ENCODE results near the gene INAFM1. TPM values are rescaled to one million over a fixed set of nuclear protein-coding genes. Genes with fewer than 3 reads are reported as not detected.

Gene INAFM1
- total RNA-seq (10 to 100 TPM; 17.6 to 19.7 TPM), polyA plus RNA-seq (1 to 10 TPM; 2.4 to 5.3 (median 3.4) TPM), total RNA-seq (3.4 to 5.7 (median 4.9) reads per million in 6 experiments)

GRCh38 chr19:47274071-47274890 is at the start of gene INAFM1:
Gene INAFM1 (plus strand): TSS chr19:47274885. CDS start chr19:47274920, 35 bp downstream.
- H3K4me1 Mint-ChIP-seq, result peaks cover 21 to 39% (median 27%) of the 10 kb centered on the region in 4 donors
- H3K9me3 Mint-ChIP-seq, result no peaks in the 10 kb centered on the region
- ATAC-seq (peak; percentile 68 to 75), DNase-seq (peak; percentile 96 to 100 (median 99))
- peak within 1 kb of the TSS; percentile 88 to 99 (median 98) for H3K27ac Mint-ChIP-seq
- POLR2A ChIA-PET, result interaction anchor here (0.6 to 2.7 kb wide), 25 partner anchors 10 to 1157 kb away, joined by 3 to 74 read pairs (median 3); partner anchors contain the start of genes CCDC9, DHX34 and ZC3H4
- H3K36me3 Mint-ChIP-seq, result peaks cover 0 to 25% (median 3%) of the 10 kb centered on the region in 3 donors
- H3K4me3 Mint-ChIP-seq, result peak within 1 kb of the TSS; percentile 86 to 99 (median 97)
- no peaks in the 10 kb centered on the region for H3K27me3 Mint-ChIP-seq

GRCh38 chr19:47225746-47226425 is 48.8 kb upstream of the INAFM1 start:
- Mint-ChIP-seq H3K9me3 (no peaks in the 10 kb centered on the region), H3K4me3 (peak overlapping the region in 9 of 10 donors; percentile 61 to 89 (median 75)), H3K4me1 (peaks cover 6 to 21% (median 12%) of the 10 kb centered on the region in 4 donors), H3K27ac (peak overlapping the region; percentile 6 to 94 (median 88)), H3K27me3 (no peaks in the 10 kb centered on the region), H3K36me3 (peaks cover 0 to 12% (median 0%) of the 10 kb centered on the region in 3 donors)
- ATAC-seq (peak; percentile 55 to 62), DNase-seq (peak; percentile 81 to 91 (median 86))
- POLR2A ChIA-PET, result interaction anchor here (0.6 to 7.4 kb wide), 23 partner anchors 9 to 945 kb away, joined by 3 to 116 read pairs (median 7); partner anchors contain the start of genes CCDC9, INAFM1, SAE1 and ZC3H4

DNA sequence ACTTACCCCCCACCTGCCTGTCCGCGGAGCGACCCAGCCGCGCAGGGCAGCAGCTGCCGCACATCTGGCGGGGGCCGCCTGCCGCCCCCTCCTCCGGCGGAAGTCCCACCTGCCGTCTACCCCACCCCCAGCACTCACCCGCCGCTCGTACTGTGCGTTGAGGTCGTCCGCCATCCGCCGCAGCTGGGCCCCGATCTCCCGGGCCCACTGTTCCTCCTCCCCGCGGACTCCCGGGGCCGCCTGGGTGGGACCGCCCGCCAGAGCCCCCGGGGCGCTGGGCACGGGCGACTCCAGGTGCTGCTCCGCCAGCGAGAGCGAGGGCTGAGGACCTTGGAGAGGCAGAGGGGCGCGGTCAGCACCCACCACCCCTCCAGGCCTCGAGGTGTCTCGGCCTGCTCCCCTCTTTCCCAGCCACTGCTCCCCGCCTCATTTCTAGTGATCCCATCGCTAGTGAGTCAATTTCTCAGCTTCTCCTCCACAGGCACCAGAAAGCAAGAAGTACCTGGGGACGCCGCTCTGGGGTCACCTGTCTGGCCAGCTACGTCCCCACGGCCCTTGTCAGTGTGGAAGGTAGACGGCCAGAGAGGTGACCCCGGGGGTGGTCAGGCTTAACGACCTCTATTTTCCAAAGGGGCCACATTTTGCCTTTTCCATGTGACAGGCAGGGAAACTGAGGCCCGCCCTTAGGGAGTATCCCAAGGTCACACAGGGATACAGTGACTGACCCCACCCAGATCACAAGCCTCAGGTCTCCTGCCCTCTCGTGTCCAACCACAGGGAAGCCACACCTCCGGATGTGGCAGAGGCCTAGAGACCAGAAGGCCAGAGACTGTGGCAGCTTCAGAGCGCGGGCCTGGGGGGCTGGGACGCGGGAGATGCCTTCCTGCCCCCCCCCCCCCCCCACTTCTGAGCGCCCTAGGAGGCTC is 48.0 kb upstream of the INAFM1 start:
- POLR2A ChIA-PET, result interaction anchor here (0.6 to 7.4 kb wide), 22 partner anchors 12 to 944 kb away, joined by 3 to 116 read pairs (median 9); partner anchors contain the start of genes CCDC9, INAFM1, SAE1 and ZC3H4
- H3K27ac Mint-ChIP-seq, result peak overlapping the region; percentile 76 to 94 (median 90)
- H3K36me3 Mint-ChIP-seq, result peaks cover 0 to 10% (median 0%) of the 10 kb centered on the region in 3 donors
- H3K27me3 Mint-ChIP-seq, result no peaks in the 10 kb centered on the region
- H3K4me3 Mint-ChIP-seq, result peak overlapping the region in 9 of 10 donors; percentile 71 to 89 (median 85)
- no peaks in the 10 kb centered on the region for H3K9me3 Mint-ChIP-seq
- peak; percentile 2 to 12 for ATAC-seq
- peak in 5 of 10 donors; percentile 18 to 77 (median 45) for DNase-seq
- H3K4me1 Mint-ChIP-seq, result peaks cover 10 to 26% (median 16%) of the 10 kb centered on the region in 4 donors

GRCh38 chr19:47227352-47228167 is 47.1 kb upstream of the INAFM1 start:
- POLR2A ChIA-PET, result interaction anchor here (0.6 to 7.4 kb wide), 14 partner anchors 12 to 115 kb away, joined by 3 to 116 read pairs (median 15); partner anchors contain the start of genes CCDC9, INAFM1, SAE1 and ZC3H4
- peak overlapping the region; percentile 43 to 93 (median 84) for H3K27ac Mint-ChIP-seq
- H3K9me3 Mint-ChIP-seq, result no peaks in the 10 kb centered on the region

GRCh38 chr19:47228168-47228936 is 46.3 kb upstream of the INAFM1 start:
- Mint-ChIP-seq H3K36me3 (peaks cover 0 to 2% (median 0%) of the 10 kb centered on the region in 3 donors), H3K9me3 (no peaks in the 10 kb centered on the region), H3K27ac (no peak overlapping the region), H3K4me1 (peaks cover 19 to 39% (median 29%) of the 10 kb centered on the region in 4 donors), H3K4me3 (peak overlapping the region in 3 of 10 donors; percentile 71 to 86 (median 85)), H3K27me3 (no peaks in the 10 kb centered on the region)
- DNase-seq, result peak in 7 of 10 donors; percentile 41 to 71 (median 48)
- POLR2A ChIA-PET, result interaction anchor here (0.6 to 7.4 kb wide), 4 partner anchors 15 to 51 kb away, joined by 3 to 116 read pairs (median 52); no protein-coding TSS in a partner anchor
- peak; percentile 11 to 16 for ATAC-seq

More at GRCh38 chr19:47227352-47228167, 47.1 kb upstream of the INAFM1 start:
- Mint-ChIP-seq H3K27me3 (no peaks in the 10 kb centered on the region), H3K4me3 (peak overlapping the region in 9 of 10 donors; percentile 71 to 89 (median 82)), H3K4me1 (peaks cover 16 to 34% (median 25%) of the 10 kb centered on the region in 4 donors), H3K36me3 (peaks cover 0 to 3% (median 0%) of the 10 kb centered on the region in 3 donors)
- peak in 6 of 10 donors; percentile 26 to 72 (median 38) for DNase-seq
- no peak for ATAC-seq

DNA sequence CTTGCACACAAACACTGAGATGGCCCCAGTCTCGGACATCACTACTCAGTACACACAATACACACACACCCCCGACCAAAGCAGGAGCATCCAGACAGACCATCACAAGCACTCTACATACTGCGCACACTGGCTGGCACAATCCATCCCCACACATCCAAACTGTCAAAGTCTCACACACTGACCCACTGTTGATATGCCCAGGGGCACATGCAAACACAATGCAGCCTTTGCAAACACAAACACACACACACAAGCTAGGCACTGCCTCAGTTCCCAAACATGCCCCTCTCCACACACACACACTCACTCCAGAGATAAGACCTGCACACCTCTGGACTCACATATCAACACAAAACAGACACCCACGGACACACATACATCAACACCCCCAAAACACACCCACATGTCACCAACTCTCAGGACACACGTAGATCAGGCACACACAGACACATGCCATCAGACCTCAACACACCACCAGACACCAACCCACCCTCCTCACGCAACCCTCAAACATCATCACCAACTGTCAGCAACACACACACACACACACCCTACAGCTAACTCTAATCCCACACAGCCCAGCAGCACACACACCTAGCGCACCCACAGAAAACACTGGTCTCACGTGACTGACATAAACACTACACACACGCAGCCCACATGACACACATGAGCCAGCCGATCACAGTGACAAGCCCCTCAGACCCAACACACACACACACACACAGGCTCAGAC is 45.6 kb upstream of the INAFM1 start:
- Mint-ChIP-seq H3K36me3 (no peaks in the 10 kb centered on the region), H3K4me3 (no peak overlapping the region), H3K9me3 (no peaks in the 10 kb centered on the region), H3K4me1 (peaks cover 19 to 36% (median 28%) of the 10 kb centered on the region in 4 donors), H3K27me3 (no peaks in the 10 kb centered on the region), H3K27ac (no peak overlapping the region)
- ATAC-seq (peak; percentile 1 to 2), DNase-seq (peak in 6 of 10 donors; percentile 28 to 82 (median 44))
- POLR2A ChIA-PET, result interaction anchor here (0.5 to 6.1 kb wide), 6 partner anchors 9 to 45 kb away, joined by 3 to 116 read pairs (median 4); partner anchors contain the start of genes CCDC9 and INAFM1

- H3K4me3 Mint-ChIP-seq, result no peak overlapping the region
- DNase-seq, result peak in 4 of 10 donors; percentile 28 to 63 (median 48)
- H3K36me3 Mint-ChIP-seq, result no peaks in the 10 kb centered on the region
- H3K27me3 Mint-ChIP-seq, result no peaks in the 10 kb centered on the region
- no peak overlapping the region for H3K27ac Mint-ChIP-seq
- H3K9me3 Mint-ChIP-seq, result no peaks in the 10 kb centered on the region
- H3K4me1 Mint-ChIP-seq, result peaks cover 19 to 36% (median 28%) of the 10 kb centered on the region in 4 donors
- no peak for ATAC-seq
- POLR2A ChIA-PET, result interaction anchor here (0.7 to 6.1 kb wide), 5 partner anchors 11 to 45 kb away, joined by 3 to 116 read pairs (median 5); partner anchors contain the start of genes CCDC9 and INAFM1
These were observed 45.0 kb upstream of the INAFM1 start for GRCh38 chr19:47229676-47230053.

DNA sequence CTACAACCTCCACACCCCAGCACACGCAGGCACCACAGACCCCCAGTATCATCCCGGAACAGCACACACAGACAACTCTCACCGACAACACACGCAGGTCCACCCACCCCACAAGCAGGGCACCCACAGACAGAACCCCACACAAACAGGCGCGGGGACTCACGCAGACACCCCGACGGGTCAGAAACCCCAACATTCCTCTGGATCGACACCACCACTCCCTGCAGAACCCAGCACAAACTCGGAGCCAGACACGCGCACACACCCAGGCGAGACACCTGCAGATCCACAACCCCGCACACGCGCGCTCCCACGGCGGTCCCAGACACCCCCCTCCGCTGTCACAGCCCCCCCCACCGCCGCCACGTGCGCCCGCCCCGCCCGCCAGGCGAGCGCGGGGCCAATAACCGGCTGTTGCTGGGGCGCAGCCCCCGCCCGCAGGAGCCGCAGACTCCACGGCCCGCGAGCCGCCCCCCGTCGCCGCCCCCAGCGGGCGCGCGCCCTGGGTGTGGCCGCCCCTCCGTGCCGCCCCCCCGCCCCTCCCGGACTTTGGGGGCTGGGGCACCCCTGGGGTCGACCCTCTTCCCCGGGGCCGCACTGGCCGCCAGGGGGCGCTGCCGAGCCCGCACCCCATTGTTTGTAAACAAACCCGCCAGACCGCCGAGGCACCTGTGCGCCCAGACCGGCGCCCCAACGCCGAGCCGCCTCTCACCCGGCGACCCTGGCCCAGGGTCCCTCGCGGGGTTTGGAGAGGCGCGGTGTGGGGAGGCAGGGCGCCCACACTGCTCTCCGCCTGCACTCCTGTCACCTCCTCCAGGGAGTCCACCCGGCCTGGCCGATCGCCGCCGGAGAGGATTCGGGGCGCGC is 44.4 kb upstream of the INAFM1 start:
- Mint-ChIP-seq H3K27me3 (no peaks in the 10 kb centered on the region), H3K4me3 (peak overlapping the region in 7 of 10 donors; percentile 32 to 69 (median 48)), H3K36me3 (no peaks in the 10 kb centered on the region), H3K27ac (peak overlapping the region in 5 of 10 donors; percentile 35 to 78 (median 45)), H3K4me1 (peaks cover 19 to 36% (median 27%) of the 10 kb centered on the region in 4 donors), H3K9me3 (no peaks in the 10 kb centered on the region)
- DNase-seq (peak; percentile 78 to 95 (median 87)), ATAC-seq (peak; percentile 28 to 39)
- POLR2A ChIA-PET, result interaction anchor here (1.5 to 6.1 kb wide), 4 partner anchors 10 to 44 kb away, joined by 3 to 116 read pairs (median 6); partner anchors contain the start of genes CCDC9 and INAFM1

DNA sequence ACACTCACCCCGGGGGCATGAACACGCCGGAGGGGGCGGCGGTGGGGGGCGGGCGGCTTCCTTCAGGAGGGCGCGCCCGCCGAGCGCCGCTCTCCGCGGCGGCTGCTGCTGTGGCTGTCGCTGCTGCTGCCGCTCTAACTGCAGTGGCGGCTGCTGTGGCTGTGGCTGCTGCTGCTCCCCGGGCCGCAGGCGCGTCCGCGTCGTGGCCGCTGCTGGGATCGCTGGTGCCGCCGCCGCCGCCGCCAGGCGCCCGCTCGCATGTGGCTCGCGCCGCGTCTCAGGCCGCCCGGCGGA is 43.8 kb upstream of the INAFM1 start, which contains the start of gene BBC3:
Gene BBC3 (minus strand): TSS at position 279 of the 294 bp plus-strand sequence. CDS start 2,768 bp downstream, outside the sequence.
- H3K27ac Mint-ChIP-seq, result peak within 1 kb of the TSS; percentile 66 to 95 (median 92)

More for the DNA sequence above, 43.8 kb upstream of the INAFM1 start, which contains the start of gene BBC3:
- Mint-ChIP-seq H3K4me3 (peak within 1 kb of the TSS; percentile 48 to 87 (median 82)), H3K9me3 (no peaks in the 10 kb centered on the region), H3K4me1 (peaks cover 15 to 31% (median 23%) of the 10 kb centered on the region in 4 donors), H3K36me3 (no peaks in the 10 kb centered on the region), H3K27me3 (no peaks in the 10 kb centered on the region)
- DNase-seq (peak in 2 of 10 donors; percentile 45 to 75), ATAC-seq (peak; percentile 15 to 23)
- POLR2A ChIA-PET, result no interaction called here
